Trophoblast cell (in vitro differentiated cells and primary cell): ENCODE results near the gene TCF12.

Source experiments
- DNase-seq, 2 donors: peaks; one replicate each; pipeline ENCODE4 v3.0.0-alpha.2; 2016
- H2AFZ ChIP-seq: 2 replicates; pipeline ENCODE4 v1.6.1; 2013; ENCODE audit warnings: low read length, moderate library complexity, mild to moderate bottlenecking; ENCODE audit not compliant: insufficient read depth, poor library complexity
- H2AK5ac ChIP-seq: 2 replicates; pipeline ENCODE4 v1.6.1; 2013; ENCODE audit warnings: mild to moderate bottlenecking, low read length
- H2BK120ac ChIP-seq: 2 replicates; pipeline ENCODE4 v1.6.1; 2013; ENCODE audit warnings: low read length, mild to moderate bottlenecking, moderate library complexity; ENCODE audit not compliant: insufficient read depth, poor library complexity
- H2BK12ac ChIP-seq: 2 replicates; pipeline ENCODE4 v1.6.1; 2013; ENCODE audit warnings: mild to moderate bottlenecking, low read length, moderate library complexity
- H2BK5ac ChIP-seq: 2 replicates; pipeline ENCODE4 v1.6.1; 2013; ENCODE audit warnings: low read length, low read depth, moderate library complexity, mild to moderate bottlenecking; ENCODE audit not compliant: poor library complexity
- H3K14ac ChIP-seq: 2 replicates; pipeline ENCODE4 v1.6.1; 2013; ENCODE audit warnings: mild to moderate bottlenecking, low read length
- H3K18ac ChIP-seq: 2 replicates; pipeline ENCODE4 v1.6.1; 2013; ENCODE audit warnings: mild to moderate bottlenecking, low read length
- H3K23ac ChIP-seq: 2 replicates; pipeline ENCODE4 v1.6.1; 2013; ENCODE audit warnings: low read length
- H3K27ac ChIP-seq: 2 replicates; pipeline ENCODE4 v1.5.1; 2013; ENCODE audit warnings: low read depth, mild to moderate bottlenecking, inconsistent platforms, low read length, moderate library complexity
- H3K27me3 ChIP-seq: 2 replicates; pipeline ENCODE4 v1.6.1; 2013; ENCODE audit warnings: inconsistent platforms, mild to moderate bottlenecking, low read length, moderate library complexity; ENCODE audit not compliant: insufficient read depth
- H3K36me3 ChIP-seq, 2 experiments: 1 replicate in 1 of 2; 2 replicates in 1 of 2; pipeline ENCODE4 v1.6.1; 2013; ENCODE audit warnings: low read length in 2 of 2, mild to moderate bottlenecking in 2 of 2, moderate library complexity in 1 of 2; ENCODE audit not compliant: insufficient read depth in 2 of 2, control insufficient read depth in 1 of 2
- H3K4ac ChIP-seq: 2 replicates; pipeline ENCODE4 v1.6.1; 2013; ENCODE audit warnings: low read depth, mild to moderate bottlenecking, low read length, moderate library complexity
- H3K4me1 ChIP-seq, 2 experiments: 1 replicate in 1 of 2; 2 replicates in 1 of 2; pipeline ENCODE4 v1.6.1; 2013; ENCODE audit warnings: low read length in 2 of 2, mild to moderate bottlenecking in 2 of 2, moderate library complexity in 1 of 2; ENCODE audit not compliant: insufficient read depth in 2 of 2, control insufficient read depth in 1 of 2
- H3K4me2 ChIP-seq: 2 replicates; pipeline ENCODE4 v1.6.1; 2013; ENCODE audit warnings: inconsistent platforms, mild to moderate bottlenecking, low read length, moderate library complexity
- H3K4me3 ChIP-seq: 2 replicates; pipeline ENCODE4 v1.5.1; 2013; ENCODE audit warnings: mild to moderate bottlenecking, low read depth, low read length, inconsistent platforms
- H3K79me1 ChIP-seq: one replicate; pipeline ENCODE4 v1.6.1; 2013; ENCODE audit warnings: low read length
- H3K79me2 ChIP-seq: 2 replicates; pipeline ENCODE4 v1.6.1; 2013; ENCODE audit warnings: low read length, mild to moderate bottlenecking; ENCODE audit not compliant: control insufficient read depth, insufficient read depth, poor library complexity
- H3K9ac ChIP-seq: 2 replicates; pipeline ENCODE4 v1.6.1; 2013; ENCODE audit warnings: mild to moderate bottlenecking, low read length
- H3K9me3 ChIP-seq: 2 replicates; pipeline ENCODE4 v1.6.1; 2013; ENCODE audit warnings: low read depth, mild to moderate bottlenecking, control low read depth, inconsistent platforms, low read length; ENCODE audit not compliant: insufficient read depth
- H4K12ac ChIP-seq: 2 replicates; pipeline ENCODE4 v1.6.1; 2013; ENCODE audit warnings: low read depth, mild to moderate bottlenecking, low read length, moderate library complexity
- H4K8ac ChIP-seq: 2 replicates; pipeline ENCODE4 v1.6.1; 2013; ENCODE audit warnings: low read depth, mild to moderate bottlenecking, low read length, moderate library complexity
- H4K91ac ChIP-seq: one replicate; pipeline ENCODE4 v1.6.1; 2013; ENCODE audit warnings: low read depth, mild to moderate bottlenecking, low read length, moderate library complexity
- WGBS: extraction: QIAGEN DNeasy Blood & Tissue Kit; methylation state at CpG from one replicate; pipeline ENCODE4 v1.1.7; 2013; ENCODE audit warnings: missing lambda C conversion rate; ENCODE audit not compliant: insufficient read length, insufficient coverage; ENCODE audit errors: extremely low coverage; 5-methylcytosine and 5-hydroxymethylcytosine counted together

The TCF12 gene

GRCh38 chr15:57255751-57256341, 337.4 kb downstream of the TCF12 start:
- H3K9me3 ChIP-seq: no peaks in the 10 kb centered on the region
- H3K27me3 ChIP-seq: no peaks in the 10 kb centered on the region
- H3K79me2 ChIP-seq: no peaks in the 10 kb centered on the region
- no peak overlapping the region for H3K14ac ChIP-seq
- no CpG with 5 or more reads among the region's 6 CpGs for WGBS
- H3K18ac ChIP-seq: no peak overlapping the region
- H3K36me3 ChIP-seq: peaks cover 2 to 4% of the 10 kb centered on the region in 2 experiments
- no peak overlapping the region for H3K4me2 ChIP-seq
- no peak overlapping the region for H4K91ac ChIP-seq
- H3K9ac ChIP-seq: no peak overlapping the region
- no peak overlapping the region for H4K12ac ChIP-seq
- no peak overlapping the region for H2AK5ac ChIP-seq
- no peak overlapping the region for H2BK120ac ChIP-seq
- no peak overlapping the region for H2BK5ac ChIP-seq
- H3K79me1 ChIP-seq: no peaks in the 10 kb centered on the region
- H3K27ac ChIP-seq: no peak overlapping the region
- H4K8ac ChIP-seq: no peak overlapping the region
- H2BK12ac ChIP-seq: no peak overlapping the region
- H3K4me1 ChIP-seq: peaks cover 0 to 3% of the 10 kb centered on the region in 2 experiments
- DNase-seq: no peak
- H3K23ac ChIP-seq: no peak overlapping the region
- no peak overlapping the region for H3K4ac ChIP-seq
- no peak overlapping the region for H2AFZ ChIP-seq
- no peak overlapping the region for H3K4me3 ChIP-seq

GRCh38 chr15:57256939-57257338, 338.5 kb downstream of the TCF12 start:
- Histone ChIP-seq H2BK12ac (no peak overlapping the region), H3K14ac (no peak overlapping the region), H2AFZ (no peak overlapping the region), H3K9me3 (no peaks in the 10 kb centered on the region), H3K4me3 (no peak overlapping the region), H4K91ac (no peak overlapping the region), H3K36me3 (peaks cover 2 to 4% of the 10 kb centered on the region in 2 experiments), H4K12ac (no peak overlapping the region), H3K18ac (no peak overlapping the region), H4K8ac (no peak overlapping the region), H2AK5ac (no peak overlapping the region), H3K9ac (no peak overlapping the region), H3K4me1 (peaks cover 0 to 3% of the 10 kb centered on the region in 2 experiments), H2BK120ac (no peak overlapping the region), H3K27me3 (no peaks in the 10 kb centered on the region), H3K23ac (no peak overlapping the region), H3K4ac (no peak overlapping the region), H2BK5ac (no peak overlapping the region), H3K4me2 (no peak overlapping the region), H3K79me1 (no peaks in the 10 kb centered on the region), H3K79me2 (no peaks in the 10 kb centered on the region), H3K27ac (no peak overlapping the region)
- WGBS: no CpG with 5 or more reads among the region's 2 CpGs
- no peak for DNase-seq

- H3K79me1 ChIP-seq: no peaks in the 10 kb centered on the region
- no peak overlapping the region for H2BK12ac ChIP-seq
- no peak overlapping the region for H3K23ac ChIP-seq
- no peak overlapping the region for H3K14ac ChIP-seq
- H3K27ac ChIP-seq: no peak overlapping the region
- H2AFZ ChIP-seq: no peak overlapping the region
- H4K12ac ChIP-seq: no peak overlapping the region
- no peak overlapping the region for H4K91ac ChIP-seq
- H3K4me3 ChIP-seq: no peak overlapping the region
- peak overlapping the region; percentile 78 for H3K18ac ChIP-seq
- peaks cover 1 to 8% of the 10 kb centered on the region in 2 experiments for H3K36me3 ChIP-seq
- no peak for DNase-seq
- H2BK5ac ChIP-seq: no peak overlapping the region
- no peaks in the 10 kb centered on the region for H3K9me3 ChIP-seq
- WGBS: no CpG with 5 or more reads among the region's 6 CpGs
- no peaks in the 10 kb centered on the region for H3K27me3 ChIP-seq
- no peak overlapping the region for H2BK120ac ChIP-seq
- peaks cover 0 to 3% of the 10 kb centered on the region in 2 experiments for H3K4me1 ChIP-seq
- no peaks in the 10 kb centered on the region for H3K79me2 ChIP-seq
- peak overlapping the region; percentile 30 for H3K4me2 ChIP-seq
- H2AK5ac ChIP-seq: no peak overlapping the region
- no peak overlapping the region for H3K9ac ChIP-seq
- no peak overlapping the region for H3K4ac ChIP-seq
- no peak overlapping the region for H4K8ac ChIP-seq
Observed at GRCh38 chr15:57259568-57260040, 341.2 kb downstream of the TCF12 start.

- H3K4me2 ChIP-seq: no peak overlapping the region
- no peaks in the 10 kb centered on the region for H3K79me1 ChIP-seq
- no peak overlapping the region for H3K23ac ChIP-seq
- H3K27ac ChIP-seq: no peak overlapping the region
- no peak overlapping the region for H3K14ac ChIP-seq
- no peak overlapping the region for H3K9ac ChIP-seq
- H3K4ac ChIP-seq: no peak overlapping the region
- no peak overlapping the region for H2BK120ac ChIP-seq
- H3K4me3 ChIP-seq: no peak overlapping the region
- H2BK5ac ChIP-seq: no peak overlapping the region
- no peaks in the 10 kb centered on the region for H3K79me2 ChIP-seq
- peaks cover 0 to 3% of the 10 kb centered on the region in 2 experiments for H3K4me1 ChIP-seq
- H2AK5ac ChIP-seq: no peak overlapping the region
- no CpG with 5 or more reads among the region's 3 CpGs for WGBS
- H4K91ac ChIP-seq: no peak overlapping the region
- no peaks in the 10 kb centered on the region for H3K9me3 ChIP-seq
- H3K36me3 ChIP-seq: peaks cover 8 to 9% of the 10 kb centered on the region in 2 experiments
- no peak overlapping the region for H4K8ac ChIP-seq
- no peak overlapping the region for H2BK12ac ChIP-seq
- no peak overlapping the region for H2AFZ ChIP-seq
- no peaks in the 10 kb centered on the region for H3K27me3 ChIP-seq
- DNase-seq: peak in 1 of 2 donors; percentile 8
- no peak overlapping the region for H3K18ac ChIP-seq
- H4K12ac ChIP-seq: no peak overlapping the region
Observed at GRCh38 chr15:57263520-57263919, 345.1 kb downstream of the TCF12 start.
